ENCODE measurements around the gene PPM1M. TPM values are rescaled to one million over a fixed set of nuclear protein-coding genes. Genes with fewer than 3 reads are reported as not detected.

Gene PPM1M
- total RNA-seq: 10 to 100 TPM; 52.3 to 74.1 TPM

DNA sequence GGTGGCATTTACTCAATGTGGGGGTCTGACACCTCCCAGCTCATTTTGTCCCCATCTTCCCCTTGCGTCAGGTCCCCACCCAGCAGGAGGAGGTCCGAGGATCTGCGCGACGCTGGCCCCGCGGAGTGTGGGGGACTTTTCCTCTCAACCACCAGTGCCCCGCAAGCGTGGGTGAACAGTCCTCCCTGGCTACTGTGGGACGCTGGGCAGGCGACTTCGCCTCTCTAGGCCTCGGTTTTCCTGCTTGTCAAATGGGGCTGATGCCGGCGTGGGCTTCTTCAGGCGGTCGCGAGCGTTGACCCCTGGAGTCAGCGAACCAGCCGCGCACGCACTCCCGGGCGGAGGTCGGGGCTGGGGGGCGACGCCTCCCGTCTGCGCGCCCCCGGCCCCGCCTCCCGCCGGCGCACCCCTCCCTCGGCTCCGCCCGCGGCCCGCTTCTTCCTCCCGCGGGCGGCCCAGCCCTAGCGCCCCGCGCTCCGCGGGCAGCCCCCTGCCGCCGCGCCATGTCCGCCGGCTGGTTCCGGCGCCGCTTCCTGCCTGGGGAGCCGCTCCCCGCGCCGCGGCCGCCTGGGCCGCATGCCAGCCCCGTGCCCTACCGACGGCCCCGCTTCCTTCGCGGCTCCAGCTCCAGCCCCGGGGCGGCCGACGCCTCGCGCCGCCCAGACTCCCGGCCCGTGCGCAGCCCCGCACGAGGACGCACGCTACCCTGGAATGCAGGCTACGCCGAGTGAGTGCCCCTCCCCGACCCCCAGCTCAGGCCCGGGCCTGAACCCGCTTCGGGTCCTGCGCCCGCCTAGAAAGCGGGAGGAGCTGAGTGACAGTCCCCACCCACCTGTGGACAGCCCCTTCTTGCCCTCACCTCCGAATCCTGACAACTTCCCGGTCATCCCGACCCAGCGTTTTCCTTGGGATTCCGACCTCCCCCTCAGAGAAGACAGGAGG lies at the start of gene PPM1M:
TSS of gene PPM1M (plus strand) at position 438 of the 942 bp plus-strand sequence. CDS start at position 504, 66 bp downstream.
- no peaks in the 10 kb centered on the region for H3K9me3 Mint-ChIP-seq
- peak; percentile 32 to 37 for ATAC-seq
- peaks cover 10 to 53% of the 10 kb centered on the region in 2 donors for H3K36me3 Mint-ChIP-seq
- DNase-seq (ENCODE audit: low spot score in 2 of 2): peak in 1 of 2 donors; percentile 53
- H3K27ac Mint-ChIP-seq: peak within 1 kb of the TSS; percentile 88 to 97

DNA sequence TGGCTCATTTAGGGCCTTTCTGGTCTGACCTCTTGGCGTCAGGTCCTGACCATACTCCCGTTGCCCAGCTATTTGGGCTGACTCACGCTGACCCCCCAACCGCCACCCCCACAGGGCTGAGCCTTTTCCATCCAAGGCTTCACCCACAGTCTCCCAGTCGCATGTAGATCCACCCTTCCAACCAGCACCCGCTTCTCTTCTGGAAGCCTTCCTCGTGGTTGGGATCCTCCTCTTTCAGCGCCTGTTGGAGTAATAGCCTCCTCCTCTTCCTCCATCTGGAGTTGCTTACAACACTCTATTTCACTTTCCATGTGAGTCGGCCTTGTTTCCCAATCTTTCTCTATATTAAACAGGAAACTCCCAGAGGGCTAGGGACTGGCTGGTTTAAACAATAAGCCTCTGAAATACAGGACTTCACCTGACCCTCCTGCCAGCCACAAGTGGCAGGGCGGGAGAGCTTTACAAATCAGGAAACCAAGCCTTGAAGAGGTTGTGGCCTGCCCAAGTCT lies 49.7 kb upstream of the PPM1M start:
- no peaks in the 10 kb centered on the region for H3K9me3 Mint-ChIP-seq
- ATAC-seq (peak in 1 of 2 donors; percentile 7), DNase-seq (ENCODE audit: low spot score in 2 of 2) (no peak)
- peak overlapping the region in 1 of 2 donors; percentile 81 for H3K27ac Mint-ChIP-seq
- H3K36me3 Mint-ChIP-seq: peaks cover 11 to 24% of the 10 kb centered on the region in 2 donors

DNA sequence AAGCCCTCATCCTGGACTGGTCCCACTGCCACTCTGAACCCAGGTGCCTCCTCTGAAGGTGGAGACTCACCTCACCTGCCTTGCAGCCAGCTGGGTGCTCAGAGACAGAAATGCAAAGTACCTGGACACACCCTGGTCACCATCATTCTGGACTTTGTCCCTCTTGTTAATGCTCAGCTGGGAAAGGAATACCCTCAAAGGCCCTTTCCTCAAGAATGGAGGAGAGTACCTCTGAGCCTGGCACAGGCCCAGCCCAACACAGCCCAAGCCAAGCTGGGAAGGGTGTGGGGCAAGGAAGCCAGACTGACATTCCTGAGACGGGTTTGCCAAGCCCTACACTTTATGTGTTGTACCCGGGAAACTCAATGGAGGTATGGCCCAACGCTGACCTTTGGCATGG lies 48.6 kb upstream of the PPM1M start:
- DNase-seq (ENCODE audit: low spot score in 2 of 2): no peak
- Mint-ChIP-seq H3K9me3 (no peaks in the 10 kb centered on the region), H3K27ac (no peak overlapping the region), H3K36me3 (peaks cover 16 to 29% of the 10 kb centered on the region in 2 donors)
- ATAC-seq: no peak

GRCh38 chr3:52197499-52197841 lies 48.1 kb upstream of the PPM1M start:
- H3K36me3 Mint-ChIP-seq: peaks cover 20 to 34% of the 10 kb centered on the region in 2 donors
- peak overlapping the region; percentile 89 for H3K27ac Mint-ChIP-seq
- DNase-seq (ENCODE audit: low spot score in 2 of 2) (no peak), ATAC-seq (peak; percentile 1 to 8)
- H3K9me3 Mint-ChIP-seq: no peaks in the 10 kb centered on the region

DNA sequence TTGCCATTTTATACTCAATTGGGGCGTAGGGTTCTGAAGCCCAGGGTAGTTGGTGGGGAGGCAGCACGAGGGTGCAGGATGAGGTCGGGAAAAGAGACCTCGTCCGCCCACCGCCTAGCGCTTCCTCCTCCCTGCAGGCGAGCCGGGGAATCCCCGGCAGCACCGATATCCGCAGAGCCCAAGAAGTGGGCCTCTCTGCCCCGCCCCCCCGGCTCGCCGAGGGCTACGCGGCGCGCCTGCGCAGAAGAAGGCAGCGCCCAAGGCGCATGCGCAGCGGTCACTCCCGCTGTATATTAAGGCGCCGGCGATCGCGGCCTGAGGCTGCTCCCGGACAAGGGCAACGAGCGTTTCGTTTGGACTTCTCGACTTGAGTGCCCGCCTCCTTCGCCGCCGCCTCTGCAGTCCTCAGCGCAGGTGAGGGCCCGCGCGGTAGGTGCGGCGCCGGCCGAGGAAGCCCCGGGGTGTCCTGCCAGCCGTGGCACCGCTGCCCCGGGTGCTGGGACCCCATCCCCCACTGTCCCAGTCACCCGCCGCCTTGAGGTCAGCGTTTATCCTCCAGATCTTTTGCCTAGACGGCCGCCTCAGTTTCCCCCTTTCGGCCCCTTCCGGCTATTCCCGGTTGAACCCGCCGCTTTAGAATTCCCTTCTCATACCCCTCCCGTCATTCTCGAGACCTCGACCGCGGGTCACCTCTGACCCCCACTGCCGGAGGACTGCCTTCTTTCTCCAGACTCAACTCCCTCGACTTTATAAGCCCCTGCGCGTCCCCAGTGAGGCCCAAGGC lies 47.5 kb upstream of the PPM1M start, which contains the start of gene ALAS1:
TSS of gene ALAS1 (plus strand) at position 319 of the 784 bp plus-strand sequence. CDS start 1,082 bp downstream, outside the sequence.
- peaks cover 25 to 36% of the 10 kb centered on the region in 2 donors for H3K36me3 Mint-ChIP-seq
- H3K9me3 Mint-ChIP-seq: no peaks in the 10 kb centered on the region
- ATAC-seq (peak; percentile 92 to 96), DNase-seq (ENCODE audit: low spot score in 2 of 2) (peak; percentile 97 to 98)
- peak within 1 kb of the TSS; percentile 89 to 98 for H3K27ac Mint-ChIP-seq

DNA sequence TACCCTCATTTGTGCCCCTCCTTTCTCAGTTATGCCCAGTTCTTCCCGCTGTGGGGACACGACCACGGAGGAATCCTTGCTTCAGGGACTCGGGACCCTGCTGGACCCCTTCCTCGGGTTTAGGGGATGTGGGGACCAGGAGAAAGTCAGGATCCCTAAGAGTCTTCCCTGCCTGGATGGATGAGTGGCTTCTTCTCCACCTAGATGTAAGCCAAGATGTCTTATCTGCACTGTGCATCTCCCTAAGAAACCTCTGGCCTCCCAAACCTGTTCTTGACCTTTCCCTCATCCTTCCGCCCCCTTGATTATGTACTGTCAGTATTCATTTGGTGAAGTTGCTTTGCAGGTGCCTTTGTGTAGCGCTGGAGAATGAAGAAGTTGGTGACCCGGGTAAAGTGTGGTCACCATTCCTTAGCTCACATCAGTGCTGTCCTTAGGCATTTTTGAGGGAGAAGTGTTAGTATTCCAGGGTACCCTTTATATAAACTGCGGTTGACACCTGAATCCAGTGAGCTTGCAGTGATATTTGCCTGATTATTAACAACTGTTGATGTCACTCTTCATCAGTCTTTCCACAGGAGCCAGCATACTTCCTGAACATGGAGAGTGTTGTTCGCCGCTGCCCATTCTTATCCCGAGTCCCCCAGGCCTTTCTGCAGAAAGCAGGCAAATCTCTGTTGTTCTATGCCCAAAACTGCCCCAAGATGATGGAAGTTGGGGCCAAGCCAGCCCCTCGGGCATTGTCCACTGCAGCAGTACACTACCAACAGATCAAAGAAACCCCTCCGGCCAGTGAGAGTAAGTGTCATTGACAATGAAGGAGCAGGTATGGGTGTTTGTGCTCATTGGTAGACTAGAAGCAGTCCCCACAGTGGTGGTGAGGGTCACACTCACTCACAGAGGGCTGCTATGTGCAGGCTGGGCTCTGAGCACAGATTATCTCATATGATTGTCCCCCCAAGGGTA lies 46.6 kb upstream of the PPM1M start:
- DNase-seq (ENCODE audit: low spot score in 2 of 2) (no peak), ATAC-seq (no peak)
- Mint-ChIP-seq H3K9me3 (no peaks in the 10 kb centered on the region), H3K36me3 (peaks cover 32 to 36% of the 10 kb centered on the region in 2 donors), H3K27ac (peak overlapping the region; percentile 89 to 98)

GRCh38 chr3:52200981-52201679 lies 44.4 kb upstream of the PPM1M start:
- Mint-ChIP-seq H3K36me3 (peaks cover 42 to 44% of the 10 kb centered on the region in 2 donors), H3K9me3 (no peaks in the 10 kb centered on the region), H3K27ac (peak overlapping the region in 1 of 2 donors; percentile 64)
- DNase-seq (ENCODE audit: low spot score in 2 of 2): no peak
- no peak for ATAC-seq

DNA sequence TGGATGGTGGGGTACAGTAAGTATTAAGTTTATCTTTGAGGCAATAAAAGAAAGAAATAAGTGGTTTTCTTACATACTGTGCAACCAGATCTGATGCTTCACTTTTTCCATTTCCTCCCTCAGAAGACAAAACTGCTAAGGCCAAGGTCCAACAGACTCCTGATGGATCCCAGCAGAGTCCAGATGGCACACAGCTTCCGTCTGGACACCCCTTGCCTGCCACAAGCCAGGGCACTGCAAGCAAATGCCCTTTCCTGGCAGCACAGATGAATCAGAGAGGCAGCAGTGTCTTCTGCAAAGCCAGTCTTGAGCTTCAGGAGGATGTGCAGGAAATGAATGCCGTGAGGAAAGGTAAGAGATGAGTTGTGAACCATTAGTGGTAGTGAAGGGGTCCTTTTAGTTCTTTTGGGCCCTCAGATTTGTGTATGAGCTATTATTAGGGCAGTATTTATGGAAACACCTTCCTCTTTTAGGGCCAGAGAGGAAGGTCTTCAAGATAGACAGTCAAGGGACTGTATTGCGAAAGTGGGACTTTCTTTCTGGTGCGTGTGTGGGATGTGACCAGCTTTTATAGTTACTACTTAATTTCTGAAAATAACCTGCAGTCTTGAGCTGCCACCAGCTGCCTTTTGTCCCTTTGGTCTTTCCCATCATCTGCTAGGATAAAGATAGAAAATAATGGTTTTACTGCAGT lies 43.0 kb upstream of the PPM1M start:
- H3K36me3 Mint-ChIP-seq: peaks cover 44 to 58% of the 10 kb centered on the region in 2 donors
- DNase-seq (ENCODE audit: low spot score in 2 of 2): no peak
- ATAC-seq: no peak
- no peaks in the 10 kb centered on the region for H3K9me3 Mint-ChIP-seq
- H3K27ac Mint-ChIP-seq: peak overlapping the region in 1 of 2 donors; percentile 64

DNA sequence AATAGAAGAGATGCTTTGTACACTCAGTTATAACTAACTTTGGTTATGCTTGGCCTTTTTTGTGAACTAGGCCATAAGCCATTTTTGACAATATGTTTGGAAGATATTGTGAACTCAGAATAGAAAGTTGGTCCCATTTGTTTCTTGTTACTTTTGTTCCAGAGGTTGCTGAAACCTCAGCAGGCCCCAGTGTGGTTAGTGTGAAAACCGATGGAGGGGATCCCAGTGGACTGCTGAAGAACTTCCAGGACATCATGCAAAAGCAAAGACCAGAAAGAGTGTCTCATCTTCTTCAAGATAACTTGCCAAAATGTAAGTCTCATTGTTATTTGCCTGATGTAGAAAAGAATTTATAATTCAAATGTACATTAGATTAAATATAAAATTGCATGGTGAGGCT lies 41.9 kb upstream of the PPM1M start:
- Mint-ChIP-seq H3K27ac (peak overlapping the region in 1 of 2 donors; percentile 20), H3K36me3 (peaks cover 40 to 62% of the 10 kb centered on the region in 2 donors), H3K9me3 (no peaks in the 10 kb centered on the region)
- ATAC-seq (no peak), DNase-seq (ENCODE audit: low spot score in 2 of 2) (no peak)

DNA sequence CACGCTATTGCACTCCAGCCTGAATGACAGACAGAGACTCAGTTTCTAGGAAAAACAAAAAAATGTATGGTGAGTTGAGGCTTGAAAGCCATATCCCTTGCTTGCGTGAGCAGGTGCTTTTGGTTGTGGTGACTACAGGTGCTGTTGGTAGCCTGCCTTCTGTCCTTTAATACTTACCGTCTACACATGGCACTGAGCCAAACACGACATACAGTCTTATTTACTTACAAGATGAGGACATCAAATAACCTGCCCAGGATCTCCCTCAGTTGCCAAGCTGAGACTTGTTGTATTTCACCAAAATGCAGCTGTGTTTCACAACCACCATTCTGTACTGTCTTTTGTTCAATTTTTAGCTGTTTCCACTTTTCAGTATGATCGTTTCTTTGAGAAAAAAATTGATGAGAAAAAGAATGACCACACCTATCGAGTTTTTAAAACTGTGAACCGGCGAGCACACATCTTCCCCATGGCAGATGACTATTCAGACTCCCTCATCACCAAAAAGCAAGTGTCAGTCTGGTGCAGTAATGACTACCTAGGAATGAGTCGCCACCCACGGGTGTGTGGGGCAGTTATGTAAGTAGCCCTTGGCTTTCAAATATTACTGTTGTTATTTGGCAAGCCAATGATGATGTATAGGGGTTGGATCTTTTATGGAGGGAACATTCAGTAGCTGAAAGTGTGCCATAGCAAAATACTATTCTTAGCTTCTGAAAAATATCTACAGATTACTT lies 41.1 kb upstream of the PPM1M start:
- H3K9me3 Mint-ChIP-seq: no peaks in the 10 kb centered on the region
- peaks cover 33 to 55% of the 10 kb centered on the region in 2 donors for H3K36me3 Mint-ChIP-seq
- ATAC-seq (peak; percentile 91 to 94), DNase-seq (ENCODE audit: low spot score in 2 of 2) (no peak)
- H3K27ac Mint-ChIP-seq: peak overlapping the region; percentile 5 to 70

DNA sequence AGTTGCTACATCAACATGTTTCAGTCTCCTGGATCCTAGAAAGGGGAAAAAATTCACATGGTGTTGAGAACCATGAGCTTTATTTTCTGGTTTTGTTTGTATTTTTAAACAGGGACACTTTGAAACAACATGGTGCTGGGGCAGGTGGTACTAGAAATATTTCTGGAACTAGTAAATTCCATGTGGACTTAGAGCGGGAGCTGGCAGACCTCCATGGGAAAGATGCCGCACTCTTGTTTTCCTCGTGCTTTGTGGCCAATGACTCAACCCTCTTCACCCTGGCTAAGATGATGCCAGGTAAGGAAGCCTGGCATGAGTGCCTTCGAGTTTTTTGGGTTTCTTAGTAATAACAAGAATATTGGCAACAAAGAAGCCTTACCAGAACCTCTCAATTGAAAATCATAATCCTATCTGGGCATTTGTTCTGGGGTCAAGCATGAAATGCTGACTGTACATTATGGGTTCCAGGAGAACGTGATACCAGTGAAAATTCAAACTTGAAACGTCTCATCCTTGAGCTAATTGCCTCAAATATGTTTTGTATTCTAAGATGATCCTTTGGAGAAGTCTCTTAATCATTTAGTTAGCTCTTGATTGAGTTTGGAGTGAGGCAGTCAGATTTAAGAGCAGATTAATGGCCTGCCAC lies 39.7 kb upstream of the PPM1M start:
- H3K36me3 Mint-ChIP-seq: peaks cover 33 to 45% of the 10 kb centered on the region in 2 donors
- H3K27ac Mint-ChIP-seq: no peak overlapping the region
- DNase-seq (ENCODE audit: low spot score in 2 of 2): no peak
- H3K9me3 Mint-ChIP-seq: no peaks in the 10 kb centered on the region
- ATAC-seq: no peak

- Mint-ChIP-seq H3K27ac (no peak overlapping the region), H3K9me3 (no peaks in the 10 kb centered on the region), H3K36me3 (peaks cover 22 to 33% of the 10 kb centered on the region in 2 donors)
- DNase-seq (ENCODE audit: low spot score in 2 of 2): no peak
- no peak for ATAC-seq
Measured at GRCh38 chr3:52208556-52208955, 37.0 kb upstream of the PPM1M start.

DNA sequence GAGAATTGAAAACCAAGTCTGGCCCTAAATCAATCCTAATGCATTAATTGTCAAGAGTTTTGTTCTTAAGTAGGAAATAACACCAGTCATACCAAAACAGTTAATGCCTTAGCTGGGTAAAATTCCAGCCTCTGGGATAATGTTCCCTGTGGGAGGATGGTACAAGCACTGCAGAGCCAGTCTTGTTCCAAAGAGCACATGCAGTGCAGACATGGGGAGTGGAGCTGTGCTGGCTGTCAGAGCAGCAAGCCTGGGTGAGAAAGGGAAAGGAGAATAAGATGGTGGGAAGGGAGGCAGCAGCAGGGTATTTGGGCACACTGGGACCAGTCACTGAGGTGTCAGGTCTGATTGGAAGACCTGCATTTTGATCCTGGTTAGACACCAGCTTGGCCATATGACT lies 35.5 kb upstream of the PPM1M start:
- no peak for DNase-seq (ENCODE audit: low spot score in 2 of 2)
- Mint-ChIP-seq H3K27ac (peak overlapping the region in 1 of 2 donors; percentile 72), H3K9me3 (no peaks in the 10 kb centered on the region), H3K36me3 (peaks cover 16 to 36% of the 10 kb centered on the region in 2 donors)
- no peak for ATAC-seq

DNA sequence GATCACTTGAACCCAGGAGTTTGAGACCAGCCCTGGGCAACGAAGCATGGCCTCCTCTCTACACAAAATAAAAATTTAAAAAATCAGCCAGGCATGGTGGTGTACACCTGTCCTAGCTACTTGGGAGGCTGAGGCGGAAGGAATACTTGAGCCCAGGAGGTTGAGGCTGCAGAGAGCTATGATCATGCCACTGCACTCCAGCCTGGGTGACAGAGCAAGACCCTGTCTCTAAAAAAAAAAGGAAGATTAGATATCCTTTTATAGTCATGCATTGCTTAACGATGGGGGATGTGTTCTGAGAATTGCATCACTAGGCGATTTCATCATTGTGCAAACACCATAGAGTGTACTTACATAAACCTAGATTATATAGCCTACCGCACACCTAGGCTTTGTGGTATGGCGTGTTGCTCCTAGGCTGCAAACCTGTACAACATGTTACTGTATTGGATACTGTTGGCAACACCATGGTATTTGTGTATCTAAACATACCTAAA lies 35.0 kb upstream of the PPM1M start:
- Mint-ChIP-seq H3K27ac (peak overlapping the region in 1 of 2 donors; percentile 44), H3K36me3 (peaks cover 22 to 39% of the 10 kb centered on the region in 2 donors), H3K9me3 (no peaks in the 10 kb centered on the region)
- DNase-seq (ENCODE audit: low spot score in 2 of 2) (no peak), ATAC-seq (no peak)
